Caki2 (cell line): ENCODE measurements around the gene TCAIM. TPM values are rescaled to one million over a fixed set of nuclear protein-coding genes. Genes with fewer than 3 reads are reported as not detected.

Experiments used
- DNase-seq: peaks from one replicate; pipeline ENCODE4 v3.0.0-alpha.2; 2015; ENCODE audit warnings: low read depth
- in situ Hi-C: cut with HindIII; loops from 2 replicates; pipeline ENCODE4 v1.10.0; 2016; ENCODE audit warnings: low sequenced_read_pairs, low pct_unique_long_range_greater_than_20kb, mixed read lengths
- total RNA-seq: library from RNA; depleted of rRNA; stranded (reverse); fragments of >200 nt; shearing (Covaris generic); gene quantifications from 2 replicates; pipeline ENCODE4 v1.2.3, GENCODE V29; 2014; ENCODE audit warnings: low replicate concordance; rRNA removed

The TCAIM gene, protein sequence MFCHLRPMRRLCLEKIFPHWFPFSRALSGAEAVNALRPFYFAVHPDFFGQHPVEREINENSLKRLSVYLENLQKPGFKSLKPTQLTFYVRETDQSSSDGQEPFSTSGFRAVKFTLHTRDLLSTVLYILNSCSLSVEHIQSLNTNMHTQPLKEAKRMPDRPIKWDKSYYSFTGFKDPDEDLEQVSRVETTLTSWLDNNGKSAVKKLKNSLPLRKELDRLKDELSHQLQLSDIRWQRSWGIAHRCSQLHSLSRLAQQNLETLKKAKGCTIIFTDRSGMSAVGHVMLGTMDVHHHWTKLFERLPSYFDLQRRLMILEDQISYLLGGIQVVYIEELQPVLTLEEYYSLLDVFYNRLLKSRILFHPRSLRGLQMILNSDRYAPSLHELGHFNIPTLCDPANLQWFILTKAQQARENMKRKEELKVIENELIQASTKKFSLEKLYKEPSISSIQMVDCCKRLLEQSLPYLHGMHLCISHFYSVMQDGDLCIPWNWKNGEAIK
- 28.7 and 31.9 TPM in 2 replicates for total RNA-seq

- in situ Hi-C loops, result no loop called here
- DNase-seq, result peak; percentile 94
Measured at GRCh38 chr3:44338010-44338827, at the start of gene TCAIM. TCAIM (plus strand) TSS chr3:44338766; CDS start chr3:44354783, 16,017 bp downstream.

- in situ Hi-C loops, result no loop called here
- DNase-seq, result no peak
Measured at GRCh38 chr3:44289882-44290462, 48.6 kb upstream of the TCAIM start.

GRCh38 chr3:44292276-44292675, 46.3 kb upstream of the TCAIM start:
- in situ Hi-C loops, result no loop called here
- no peak for DNase-seq

GRCh38 chr3:44292947-44293346, 45.6 kb upstream of the TCAIM start:
- in situ Hi-C loops, result no loop called here

DNA sequence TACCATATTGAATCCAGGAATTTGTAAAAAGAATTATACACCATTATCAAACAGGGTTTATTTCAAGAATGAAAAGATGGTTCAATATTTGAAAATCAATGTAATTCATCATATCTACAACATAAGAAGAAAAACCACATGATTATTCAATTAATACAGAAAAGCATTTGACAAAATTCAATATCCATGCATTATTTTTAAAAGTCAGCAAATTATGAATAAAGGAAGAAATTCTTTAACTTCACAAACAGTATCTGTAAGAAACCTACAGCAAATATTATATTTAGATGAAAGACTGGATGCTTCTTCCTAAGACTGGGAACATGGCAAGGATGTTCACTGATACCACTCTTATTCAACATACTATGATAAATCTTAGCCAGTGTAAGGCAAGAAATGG, 41.3 kb upstream of the TCAIM start:
- in situ Hi-C loops, result no loop called here
- no peak for DNase-seq

More at GRCh38 chr3:44292947-44293346, 45.6 kb upstream of the TCAIM start:
- no peak for DNase-seq

GRCh38 chr3:44301746-44302145, 36.8 kb upstream of the TCAIM start:
- no peak for DNase-seq
- in situ Hi-C loops, result no loop called here

- DNase-seq, result no peak
- in situ Hi-C loops, result no loop called here
Measured at GRCh38 chr3:44309500-44309899, 29.1 kb upstream of the TCAIM start.

- DNase-seq, result no peak
- in situ Hi-C loops, result no loop called here
Measured at GRCh38 chr3:44318891-44319311, 19.7 kb upstream of the TCAIM start.

- DNase-seq, result no peak
- in situ Hi-C loops, result no loop called here
Measured at GRCh38 chr3:44321335-44321734, 17.2 kb upstream of the TCAIM start.

DNA sequence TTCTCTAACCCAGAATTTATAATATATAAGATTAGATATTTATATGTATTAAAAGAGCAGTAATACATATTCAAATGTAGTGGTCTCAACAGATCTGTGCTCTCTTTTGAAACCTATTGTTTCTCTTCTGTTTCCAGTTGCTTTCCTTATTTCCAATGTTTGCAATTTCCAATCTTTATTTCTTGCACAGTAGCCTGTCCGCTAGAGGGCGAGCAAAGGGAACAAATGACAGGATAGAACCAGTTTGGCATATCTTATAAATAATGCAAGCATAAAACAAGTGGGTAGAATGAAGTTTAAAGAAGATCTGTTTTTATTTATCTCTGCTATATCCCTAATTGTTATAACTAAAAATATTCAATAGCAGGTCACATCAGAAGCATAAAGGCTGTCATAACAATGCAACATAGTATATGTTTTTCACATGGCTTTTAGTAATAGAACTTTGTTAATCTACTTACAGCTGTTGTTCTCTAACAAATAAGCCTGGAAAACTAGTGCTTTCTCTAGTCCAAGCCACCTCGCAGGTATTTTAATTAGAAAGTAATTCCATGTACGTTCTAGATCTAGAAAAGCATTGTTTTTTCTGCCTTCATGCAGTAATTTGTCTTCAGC, 15.1 kb upstream of the TCAIM start:
- in situ Hi-C loops, result no loop called here
- peak; percentile 14 for DNase-seq

GRCh38 chr3:44324584-44324983, 14.0 kb upstream of the TCAIM start:
- DNase-seq, result no peak
- in situ Hi-C loops, result no loop called here

DNA sequence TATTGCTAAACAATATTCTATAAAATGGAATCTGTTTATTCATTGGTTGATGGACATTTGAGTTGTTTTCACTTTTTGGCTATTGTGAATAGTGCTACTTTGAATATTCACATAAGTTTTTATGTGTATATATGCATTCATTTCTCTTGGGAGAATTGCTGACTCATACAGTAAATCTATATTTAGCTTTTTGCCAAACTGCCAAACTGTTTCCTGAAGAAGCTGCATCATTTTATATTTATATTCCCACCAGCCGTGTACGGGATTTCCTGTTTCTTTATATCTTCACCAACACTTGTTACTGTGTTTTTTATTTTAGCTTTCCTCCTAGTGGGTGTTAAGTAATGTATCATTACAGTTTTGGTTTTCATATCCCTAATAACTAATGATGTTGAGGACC, 12.5 kb upstream of the TCAIM start:
- in situ Hi-C loops, result no loop called here
- DNase-seq, result no peak

DNA sequence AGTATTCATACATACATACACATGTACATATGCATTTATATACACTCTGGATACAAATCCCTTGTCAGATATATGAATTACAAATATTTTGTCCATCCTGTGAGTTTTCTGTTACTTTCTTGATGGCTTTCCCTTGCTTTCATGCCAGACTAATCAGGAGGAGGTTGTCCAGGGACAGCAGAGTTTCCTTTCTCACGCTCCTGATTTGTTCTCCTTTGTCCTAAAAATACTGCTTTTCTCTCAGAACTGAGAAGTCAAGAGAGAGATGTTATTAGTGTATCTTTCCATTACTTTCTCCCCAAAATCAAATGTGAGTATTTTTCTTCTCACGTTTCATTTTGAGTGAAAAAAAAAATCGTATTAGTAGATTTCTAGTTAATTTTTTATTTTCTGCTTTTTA, 12.1 kb upstream of the TCAIM start:
- in situ Hi-C loops, result no loop called here
- DNase-seq, result no peak

- DNase-seq, result no peak
- in situ Hi-C loops, result no loop called here
Measured at GRCh38 chr3:44329946-44330345, 8.6 kb upstream of the TCAIM start.

DNA sequence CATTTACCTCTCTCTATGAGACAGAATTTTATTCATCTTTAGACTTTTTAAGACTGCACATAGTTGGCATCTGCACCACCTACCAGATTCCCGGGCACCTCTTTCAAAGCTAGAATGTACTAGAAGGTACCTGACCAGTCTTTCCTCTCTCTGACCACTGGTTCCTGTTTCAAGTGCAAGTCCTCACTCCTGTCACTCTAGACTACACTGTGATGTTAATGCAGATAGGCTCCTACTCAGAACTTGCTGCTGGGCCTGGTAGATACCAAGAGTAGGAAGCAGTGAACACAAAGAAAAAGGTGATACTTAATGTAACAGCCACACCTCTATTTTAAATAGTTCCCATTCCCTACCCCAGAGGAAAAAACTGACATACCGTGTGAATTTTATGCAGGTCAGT, 8.1 kb upstream of the TCAIM start:
- no peak for DNase-seq
- in situ Hi-C loops, result no loop called here

DNA sequence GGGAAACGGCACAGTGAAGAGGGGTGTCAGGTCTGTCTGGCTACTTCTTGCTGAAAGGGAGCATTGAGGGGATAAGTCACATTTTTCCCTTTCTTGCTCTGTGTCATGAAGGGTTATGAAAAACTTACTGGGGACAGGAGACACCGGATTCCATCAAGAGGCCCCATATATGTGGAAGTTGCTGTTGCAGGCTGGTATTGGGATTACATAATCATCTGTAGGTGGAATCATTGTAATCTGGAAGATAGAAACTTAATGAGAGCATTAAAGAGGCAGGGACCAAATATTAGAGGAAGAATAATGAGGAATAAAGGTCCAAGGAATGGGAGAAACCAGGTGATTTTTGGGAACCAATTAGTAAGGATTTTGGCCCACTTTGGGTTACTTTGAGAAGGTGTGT, 4.2 kb upstream of the TCAIM start:
- in situ Hi-C loops, result no loop called here
- DNase-seq, result no peak

- in situ Hi-C loops, result no loop called here
- no peak for DNase-seq
Measured at GRCh38 chr3:44337248-44337785, 1.2 kb upstream of the TCAIM start.

GRCh38 chr3:44338828-44339127, 212 bp downstream of the TCAIM start:
- in situ Hi-C loops, result no loop called here
- DNase-seq, result no peak
